Loucy (cell line): ENCODE results near the gene PRSS2.
"Not testable (repeated sequence)": the region's sequence is repeated elsewhere in the genome, so short reads cannot be mapped to it uniquely, and the experiment has no call there.

Experiments used
- H2AFZ ChIP-seq: fragments of 200-600 bp; sonication (generic); 2 replicates; pipeline ENCODE4 v1.6.0; 2016; ENCODE audit warnings: antibody characterized with exemption, mild to moderate bottlenecking, low read length, moderate library complexity
- H3F3A ChIP-seq: fragments of 200-600 bp; 2 replicates; pipeline ENCODE4 v1.6.0; 2016; ENCODE audit warnings: antibody characterized with exemption, low read depth, mild to moderate bottlenecking
- H3K27me3 ChIP-seq: fragments of 200-600 bp; sonication (generic); 2 replicates; pipeline ENCODE4 v1.6.1; 2014; ENCODE audit warnings: low read length, mild to moderate bottlenecking; ENCODE audit not compliant: insufficient read depth, poor library complexity, severe bottlenecking
- H3K36me3 ChIP-seq: fragments of 200-600 bp; sonication (generic); 2 replicates; pipeline ENCODE4 v1.6.1; 2016; ENCODE audit warnings: low read length; ENCODE audit not compliant: insufficient read depth
- H3K4me1 ChIP-seq: fragments of 200-600 bp; sonication (generic); 2 replicates; pipeline ENCODE4 v1.5.1; 2014; ENCODE audit warnings: low read length, mild to moderate bottlenecking; ENCODE audit not compliant: insufficient read depth, poor library complexity, severe bottlenecking
- H3K4me2 ChIP-seq: fragments of 200-600 bp; sonication (generic); 2 replicates; pipeline ENCODE4 v1.6.0; 2014; ENCODE audit warnings: antibody characterized with exemption, low read length, low read depth, mild to moderate bottlenecking; ENCODE audit not compliant: poor library complexity, severe bottlenecking
- H3K4me3 ChIP-seq: fragments of 200-600 bp; sonication (generic); 2 replicates; pipeline ENCODE4 v1.5.1; 2014; ENCODE audit warnings: low read length, mild to moderate bottlenecking, mixed read lengths; ENCODE audit not compliant: poor library complexity, severe bottlenecking
- H3K79me2 ChIP-seq: fragments of 200-600 bp; sonication (generic); 2 replicates; pipeline ENCODE4 v1.6.1; 2014; ENCODE audit warnings: low read length; ENCODE audit not compliant: insufficient read depth
- H3K9ac ChIP-seq: fragments of 200-600 bp; sonication (generic); 2 replicates; pipeline ENCODE4 v1.6.0; 2014; ENCODE audit warnings: mild to moderate bottlenecking, low read depth, low read length, moderate library complexity; ENCODE audit not compliant: poor library complexity, severe bottlenecking
- H3K9me2 ChIP-seq: fragments of 200-600 bp; sonication (generic); replicated peaks from 2 replicates; pipeline ENCODE4 v1.6.1; 2016; ENCODE audit warnings: low read depth, low read length, mixed read lengths
- H3K9me3 ChIP-seq: fragments of 200-600 bp; sonication (generic); 2 replicates; pipeline ENCODE4 v1.6.1; 2014; ENCODE audit warnings: mild to moderate bottlenecking, antibody characterized with exemption, low read length, low read depth; ENCODE audit not compliant: insufficient read depth
- H4K20me1 ChIP-seq: fragments of 200-600 bp; sonication (generic); 2 replicates; pipeline ENCODE4 v1.6.0; 2014; ENCODE audit warnings: antibody characterized with exemption, low read length, mild to moderate bottlenecking; ENCODE audit not compliant: insufficient read depth, poor library complexity, severe bottlenecking
- CTCF ChIP-seq: fragments of 200-600 bp; sonication (generic); conservative IDR thresholded peaks from 2 replicates; pipeline ENCODE4 v1.5.1; 2014; ENCODE audit warnings: mild to moderate bottlenecking, antibody characterized with exemption, low read length
- EZH2phosphoT487 ChIP-seq: fragments of 200-600 bp; IDR thresholded peaks from 2 replicates; pipeline ENCODE4 v1.6.1; 2018; ENCODE audit warnings: antibody characterized with exemption, mild to moderate bottlenecking, moderate library complexity, borderline replicate concordance

PRSS2 gene

GRCh38 chr7:142760071-142760642 lies 10.6 kb upstream of the PRSS2 start:
- no peaks in the 10 kb centered on the region for H4K20me1 ChIP-seq
- H3K79me2 ChIP-seq, result no peaks in the 10 kb centered on the region
- H3K36me3 ChIP-seq, result no peaks in the 10 kb centered on the region
- H3K4me1 ChIP-seq, result no peaks in the 10 kb centered on the region
- no peaks in the 10 kb centered on the region for H3K9me2 ChIP-seq
- no peaks in the 10 kb centered on the region for H3F3A ChIP-seq
- no peaks in the 10 kb centered on the region for H3K9me3 ChIP-seq
- no peak overlapping the region for H2AFZ ChIP-seq
- H3K4me3 ChIP-seq, result no peak overlapping the region
- H3K9ac ChIP-seq, result no peak overlapping the region
- H3K4me2 ChIP-seq, result no peak overlapping the region
- H3K27me3 ChIP-seq, result no peaks in the 10 kb centered on the region
- TF ChIP-seq CTCF (no peak), EZH2phosphoT487 (no peak)

DNA sequence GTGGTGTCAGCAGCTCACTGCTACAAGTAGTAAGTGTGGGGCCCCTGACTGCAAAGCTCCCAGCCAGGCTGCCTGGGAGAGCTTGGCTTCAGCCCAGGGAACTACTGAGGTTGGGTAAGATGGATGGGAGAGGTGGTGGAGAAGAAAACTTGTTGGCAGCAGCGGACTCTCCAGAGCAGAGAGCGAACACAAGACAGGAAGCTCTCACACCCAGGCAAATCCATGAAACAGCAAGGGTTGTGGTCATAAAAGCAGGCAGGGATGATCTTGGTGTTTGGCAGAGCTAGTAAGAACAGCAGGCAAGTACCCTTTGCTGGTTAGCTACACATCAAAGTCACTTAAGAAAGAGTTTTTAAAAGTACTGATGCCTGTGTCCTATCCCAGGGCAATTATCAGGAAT lies 9.2 kb upstream of the PRSS2 start:
- not testable (repeated sequence) for H3K4me2 ChIP-seq, H3K4me3 ChIP-seq, H3F3A ChIP-seq, H3K9ac ChIP-seq, H4K20me1 ChIP-seq, H2AFZ ChIP-seq, H3K36me3 ChIP-seq, H3K9me2 ChIP-seq, H3K4me1 ChIP-seq, H3K9me3 ChIP-seq, H3K79me2 ChIP-seq, H3K27me3 ChIP-seq

DNA sequence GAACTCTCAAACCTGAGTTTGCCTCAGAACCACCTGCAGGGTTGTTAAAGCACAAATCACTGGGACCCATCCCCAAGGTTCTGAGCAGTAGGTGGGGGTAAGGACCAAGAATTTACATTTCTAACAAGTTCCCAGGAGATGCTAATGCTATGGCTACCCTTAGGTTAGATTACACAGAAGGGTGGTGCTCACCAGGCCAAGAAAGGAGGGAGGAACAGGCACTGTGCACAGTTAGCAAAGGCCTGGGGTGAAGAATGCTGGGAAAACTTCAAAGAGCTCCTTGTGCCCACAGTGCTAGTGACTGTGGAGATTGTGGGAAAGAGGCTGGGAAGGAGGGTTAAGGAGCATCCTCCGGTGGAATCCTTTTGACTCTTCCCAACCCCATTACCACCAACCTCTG lies 8.7 kb upstream of the PRSS2 start:
- H3K9me3 ChIP-seq, result no peaks in the 10 kb centered on the region
- H3K4me3 ChIP-seq, result no peak overlapping the region
- no peaks in the 10 kb centered on the region for H3K9me2 ChIP-seq
- no peaks in the 10 kb centered on the region for H3K79me2 ChIP-seq
- TF ChIP-seq EZH2phosphoT487, result no peak
- TF ChIP-seq CTCF, result no peak
- no peaks in the 10 kb centered on the region for H3F3A ChIP-seq
- H3K9ac ChIP-seq, result no peak overlapping the region
- H3K4me2 ChIP-seq, result no peak overlapping the region
- H4K20me1 ChIP-seq, result no peaks in the 10 kb centered on the region
- H3K4me1 ChIP-seq, result no peaks in the 10 kb centered on the region
- H3K36me3 ChIP-seq, result no peaks in the 10 kb centered on the region
- H3K27me3 ChIP-seq, result no peaks in the 10 kb centered on the region
- no peak overlapping the region for H2AFZ ChIP-seq

GRCh38 chr7:142767451-142767850 lies 3.3 kb upstream of the PRSS2 start:
- no peaks in the 10 kb centered on the region for H3K9me2 ChIP-seq
- no peak overlapping the region for H3K9ac ChIP-seq
- no peaks in the 10 kb centered on the region for H3F3A ChIP-seq
- no peaks in the 10 kb centered on the region for H3K4me1 ChIP-seq
- no peaks in the 10 kb centered on the region for H3K9me3 ChIP-seq
- TF ChIP-seq EZH2phosphoT487 (no peak), CTCF (no peak)
- no peaks in the 10 kb centered on the region for H4K20me1 ChIP-seq
- no peaks in the 10 kb centered on the region for H3K79me2 ChIP-seq
- no peaks in the 10 kb centered on the region for H3K36me3 ChIP-seq
- H3K27me3 ChIP-seq, result no peaks in the 10 kb centered on the region
- no peak overlapping the region for H3K4me2 ChIP-seq
- no peak overlapping the region for H3K4me3 ChIP-seq
- no peak overlapping the region for H2AFZ ChIP-seq
